Trophoblast cell (in vitro differentiated cells and primary cell): ENCODE measurements around the gene PXN.
A peak's percentile ranks its signal among the peaks of the same experiment; 100 is the strongest.

Experiments
- DNase-seq, 2 donors: peaks; one replicate each; pipeline ENCODE4 v3.0.0-alpha.2; 2016
- H2AFZ ChIP-seq: 2 replicates; pipeline ENCODE4 v1.6.1; 2013; ENCODE audit warnings: low read length, moderate library complexity, mild to moderate bottlenecking; ENCODE audit not compliant: insufficient read depth, poor library complexity
- H2AK5ac ChIP-seq: 2 replicates; pipeline ENCODE4 v1.6.1; 2013; ENCODE audit warnings: mild to moderate bottlenecking, low read length
- H2BK120ac ChIP-seq: 2 replicates; pipeline ENCODE4 v1.6.1; 2013; ENCODE audit warnings: low read length, mild to moderate bottlenecking, moderate library complexity; ENCODE audit not compliant: insufficient read depth, poor library complexity
- H2BK12ac ChIP-seq: 2 replicates; pipeline ENCODE4 v1.6.1; 2013; ENCODE audit warnings: mild to moderate bottlenecking, low read length, moderate library complexity
- H2BK5ac ChIP-seq: 2 replicates; pipeline ENCODE4 v1.6.1; 2013; ENCODE audit warnings: low read length, low read depth, moderate library complexity, mild to moderate bottlenecking; ENCODE audit not compliant: poor library complexity
- H3K14ac ChIP-seq: 2 replicates; pipeline ENCODE4 v1.6.1; 2013; ENCODE audit warnings: mild to moderate bottlenecking, low read length
- H3K18ac ChIP-seq: 2 replicates; pipeline ENCODE4 v1.6.1; 2013; ENCODE audit warnings: mild to moderate bottlenecking, low read length
- H3K23ac ChIP-seq: 2 replicates; pipeline ENCODE4 v1.6.1; 2013; ENCODE audit warnings: low read length
- H3K27ac ChIP-seq: 2 replicates; pipeline ENCODE4 v1.5.1; 2013; ENCODE audit warnings: low read depth, mild to moderate bottlenecking, inconsistent platforms, low read length, moderate library complexity
- H3K27me3 ChIP-seq: 2 replicates; pipeline ENCODE4 v1.6.1; 2013; ENCODE audit warnings: inconsistent platforms, mild to moderate bottlenecking, low read length, moderate library complexity; ENCODE audit not compliant: insufficient read depth
- H3K36me3 ChIP-seq, 2 experiments: 1 replicate in 1 of 2; 2 replicates in 1 of 2; pipeline ENCODE4 v1.6.1; 2013; ENCODE audit warnings: low read length in 2 of 2, mild to moderate bottlenecking in 2 of 2, moderate library complexity in 1 of 2; ENCODE audit not compliant: insufficient read depth in 2 of 2, control insufficient read depth in 1 of 2
- H3K4ac ChIP-seq: 2 replicates; pipeline ENCODE4 v1.6.1; 2013; ENCODE audit warnings: low read depth, mild to moderate bottlenecking, low read length, moderate library complexity
- H3K4me1 ChIP-seq, 2 experiments: 1 replicate in 1 of 2; 2 replicates in 1 of 2; pipeline ENCODE4 v1.6.1; 2013; ENCODE audit warnings: low read length in 2 of 2, mild to moderate bottlenecking in 2 of 2, moderate library complexity in 1 of 2; ENCODE audit not compliant: insufficient read depth in 2 of 2, control insufficient read depth in 1 of 2
- H3K4me2 ChIP-seq: 2 replicates; pipeline ENCODE4 v1.6.1; 2013; ENCODE audit warnings: inconsistent platforms, mild to moderate bottlenecking, low read length, moderate library complexity
- H3K4me3 ChIP-seq: 2 replicates; pipeline ENCODE4 v1.5.1; 2013; ENCODE audit warnings: mild to moderate bottlenecking, low read depth, low read length, inconsistent platforms
- H3K79me1 ChIP-seq: one replicate; pipeline ENCODE4 v1.6.1; 2013; ENCODE audit warnings: low read length
- H3K79me2 ChIP-seq: 2 replicates; pipeline ENCODE4 v1.6.1; 2013; ENCODE audit warnings: low read length, mild to moderate bottlenecking; ENCODE audit not compliant: control insufficient read depth, insufficient read depth, poor library complexity
- H3K9ac ChIP-seq: 2 replicates; pipeline ENCODE4 v1.6.1; 2013; ENCODE audit warnings: mild to moderate bottlenecking, low read length
- H3K9me3 ChIP-seq: 2 replicates; pipeline ENCODE4 v1.6.1; 2013; ENCODE audit warnings: low read depth, mild to moderate bottlenecking, control low read depth, inconsistent platforms, low read length; ENCODE audit not compliant: insufficient read depth
- H4K12ac ChIP-seq: 2 replicates; pipeline ENCODE4 v1.6.1; 2013; ENCODE audit warnings: low read depth, mild to moderate bottlenecking, low read length, moderate library complexity
- H4K8ac ChIP-seq: 2 replicates; pipeline ENCODE4 v1.6.1; 2013; ENCODE audit warnings: low read depth, mild to moderate bottlenecking, low read length, moderate library complexity
- H4K91ac ChIP-seq: one replicate; pipeline ENCODE4 v1.6.1; 2013; ENCODE audit warnings: low read depth, mild to moderate bottlenecking, low read length, moderate library complexity
- WGBS: extraction: QIAGEN DNeasy Blood & Tissue Kit; methylation state at CpG from one replicate; pipeline ENCODE4 v1.1.7; 2013; ENCODE audit warnings: missing lambda C conversion rate; ENCODE audit not compliant: insufficient read length, insufficient coverage; ENCODE audit errors: extremely low coverage; 5-methylcytosine and 5-hydroxymethylcytosine counted together

The PXN gene

GRCh38 chr12:120249875-120250795, 15.4 kb downstream of the PXN start:
- Histone ChIP-seq H3K79me2 (peaks cover 19% of the 10 kb centered on the region), H3K27me3 (no peaks in the 10 kb centered on the region), H2AFZ (no peak overlapping the region), H4K12ac (no peak overlapping the region), H4K8ac (no peak overlapping the region), H3K79me1 (peaks cover 2% of the 10 kb centered on the region), H3K27ac (no peak overlapping the region), H3K36me3 (peaks cover under 1 to 8% of the 10 kb centered on the region in 2 experiments), H2BK120ac (no peak overlapping the region), H3K18ac (peak overlapping the region; percentile 30), H2BK5ac (no peak overlapping the region), H3K14ac (no peak overlapping the region), H3K9ac (no peak overlapping the region), H3K4me1 (peaks cover 32 to 34% of the 10 kb centered on the region in 2 experiments), H2AK5ac (no peak overlapping the region), H3K9me3 (no peaks in the 10 kb centered on the region), H3K4me2 (no peak overlapping the region), H3K23ac (no peak overlapping the region), H3K4ac (peak overlapping the region; percentile 67), H4K91ac (no peak overlapping the region), H2BK12ac (no peak overlapping the region), H3K4me3 (no peak overlapping the region)
- WGBS, result no CpG with 5 or more reads among the region's 8 CpGs
- peak in 1 of 2 donors; percentile 45 for DNase-seq

GRCh38 chr12:120249266-120249874, 16.2 kb downstream of the PXN start:
- Histone ChIP-seq H3K23ac (no peak overlapping the region), H3K4me3 (no peak overlapping the region), H3K9me3 (no peaks in the 10 kb centered on the region), H3K79me2 (peaks cover 15% of the 10 kb centered on the region), H4K12ac (no peak overlapping the region), H2BK120ac (no peak overlapping the region), H2BK12ac (no peak overlapping the region), H3K14ac (no peak overlapping the region), H3K4me2 (no peak overlapping the region), H4K8ac (no peak overlapping the region), H3K27ac (no peak overlapping the region), H2AK5ac (no peak overlapping the region), H3K4ac (peak overlapping the region; percentile 82), H4K91ac (no peak overlapping the region), H2AFZ (no peak overlapping the region), H2BK5ac (no peak overlapping the region), H3K27me3 (no peaks in the 10 kb centered on the region), H3K18ac (peak overlapping the region; percentile 30), H3K9ac (no peak overlapping the region), H3K36me3 (peaks cover 0 to 4% of the 10 kb centered on the region in 2 experiments), H3K4me1 (peaks cover 37 to 38% of the 10 kb centered on the region in 2 experiments), H3K79me1 (peaks cover 2% of the 10 kb centered on the region)
- no CpG with 5 or more reads among the region's 4 CpGs for WGBS
- peak; percentile 45 to 52 for DNase-seq

- Histone ChIP-seq H3K14ac (no peak overlapping the region), H4K8ac (no peak overlapping the region), H2BK120ac (no peak overlapping the region), H3K18ac (no peak overlapping the region), H3K23ac (no peak overlapping the region), H3K4ac (peak overlapping the region; percentile 73), H2AFZ (no peak overlapping the region), H3K4me3 (no peak overlapping the region), H2BK12ac (no peak overlapping the region), H2AK5ac (no peak overlapping the region), H3K36me3 (peaks cover 0 to 4% of the 10 kb centered on the region in 2 experiments), H4K12ac (no peak overlapping the region), H3K9ac (no peak overlapping the region), H3K27me3 (no peaks in the 10 kb centered on the region), H3K9me3 (no peaks in the 10 kb centered on the region), H3K4me1 (peaks cover 37 to 40% of the 10 kb centered on the region in 2 experiments), H3K79me1 (peaks cover 2% of the 10 kb centered on the region), H2BK5ac (no peak overlapping the region), H4K91ac (no peak overlapping the region), H3K4me2 (no peak overlapping the region), H3K79me2 (peaks cover 25% of the 10 kb centered on the region), H3K27ac (no peak overlapping the region)
- peak; percentile 75 to 90 for DNase-seq
- no CpG with 5 or more reads among the region's 6 CpGs for WGBS
Observed at GRCh38 chr12:120247621-120248030, 17.9 kb downstream of the PXN start.

DNA sequence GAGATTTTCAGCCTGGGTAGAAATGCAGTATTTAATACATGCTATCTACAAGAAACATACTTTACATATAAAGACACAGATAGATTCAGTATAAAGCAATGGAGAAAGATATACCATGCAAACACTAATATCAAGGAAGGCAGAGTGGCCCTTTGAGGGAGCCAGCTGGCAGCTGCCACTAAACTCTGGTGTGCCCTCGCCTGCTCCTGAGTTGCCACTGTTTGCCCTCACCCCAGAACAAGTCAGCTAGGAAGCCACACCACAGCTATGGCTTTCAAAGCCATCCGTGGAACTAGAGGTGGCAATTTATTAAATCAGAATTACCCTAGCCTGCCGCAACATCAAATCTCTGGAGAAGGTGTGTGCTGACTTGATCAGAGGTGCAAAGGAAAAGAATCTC, 18.3 kb downstream of the PXN start:
- no peak overlapping the region for H3K27ac ChIP-seq

More for the DNA sequence above, 18.3 kb downstream of the PXN start:
- Histone ChIP-seq H4K91ac (peak overlapping the region; percentile 22), H3K9ac (no peak overlapping the region), H3K36me3 (peaks cover 0 to 4% of the 10 kb centered on the region in 2 experiments), H3K4me1 (peaks cover 37 to 42% of the 10 kb centered on the region in 2 experiments), H3K79me2 (peaks cover 27% of the 10 kb centered on the region), H3K79me1 (peaks cover 2% of the 10 kb centered on the region), H2AFZ (no peak overlapping the region), H3K4me3 (no peak overlapping the region), H3K18ac (peak overlapping the region; percentile 39), H3K4ac (peak overlapping the region; percentile 73), H2AK5ac (no peak overlapping the region), H4K8ac (peak overlapping the region; percentile 12), H4K12ac (no peak overlapping the region), H3K4me2 (no peak overlapping the region), H3K9me3 (no peaks in the 10 kb centered on the region), H2BK5ac (no peak overlapping the region), H2BK120ac (no peak overlapping the region), H3K27me3 (no peaks in the 10 kb centered on the region), H2BK12ac (peak overlapping the region; percentile 58), H3K23ac (no peak overlapping the region), H3K14ac (no peak overlapping the region)
- DNase-seq, result no peak
- WGBS, result no CpG with 5 or more reads among the region's 3 CpGs
